A673 (cell line): Measurements from ENCODE around the gene SKAP1.

Experiments
- EZH2 ChIP-seq: fragments of 200-600 bp; sonication (generic); IDR thresholded peaks from 2 replicates; pipeline ENCODE4 v1.6.1; 2017; ENCODE audit warnings: borderline replicate concordance, low read depth, mild to moderate bottlenecking, mixed read lengths, antibody characterized with exemption, low read length; ENCODE audit not compliant: poor library complexity, severe bottlenecking
- TF ChIP-seq, protein P1 (sequence below): fragments of 300-800, 200-600 bp; sonication (generic); conservative IDR thresholded peaks from 2 replicates; pipeline ENCODE4 v1.5.1; 2017; ENCODE audit warnings: low read depth, mild to moderate bottlenecking, antibody characterized with exemption, low read length, moderate library complexity, mixed read lengths

DNA sequence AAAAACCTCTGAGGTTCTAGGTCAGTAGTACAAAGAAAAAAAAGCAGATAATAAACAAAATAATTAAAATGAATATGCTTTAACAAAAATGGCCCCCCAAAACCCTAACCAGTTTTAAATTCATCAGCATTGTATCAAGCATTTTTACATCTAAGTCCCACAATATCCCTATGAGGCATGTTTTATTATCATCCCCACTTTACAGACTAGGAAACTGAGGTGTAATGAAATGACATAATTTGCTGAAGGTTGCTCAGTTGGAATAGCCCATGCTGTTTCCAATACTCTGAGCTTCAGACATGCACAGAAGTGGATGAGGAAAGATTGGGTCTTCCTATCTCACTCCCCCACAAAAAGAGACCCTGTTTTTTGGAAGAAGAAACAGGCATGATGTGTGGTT is 234.1 kb downstream of the SKAP1 start:
- TF ChIP-seq, protein P1, sequence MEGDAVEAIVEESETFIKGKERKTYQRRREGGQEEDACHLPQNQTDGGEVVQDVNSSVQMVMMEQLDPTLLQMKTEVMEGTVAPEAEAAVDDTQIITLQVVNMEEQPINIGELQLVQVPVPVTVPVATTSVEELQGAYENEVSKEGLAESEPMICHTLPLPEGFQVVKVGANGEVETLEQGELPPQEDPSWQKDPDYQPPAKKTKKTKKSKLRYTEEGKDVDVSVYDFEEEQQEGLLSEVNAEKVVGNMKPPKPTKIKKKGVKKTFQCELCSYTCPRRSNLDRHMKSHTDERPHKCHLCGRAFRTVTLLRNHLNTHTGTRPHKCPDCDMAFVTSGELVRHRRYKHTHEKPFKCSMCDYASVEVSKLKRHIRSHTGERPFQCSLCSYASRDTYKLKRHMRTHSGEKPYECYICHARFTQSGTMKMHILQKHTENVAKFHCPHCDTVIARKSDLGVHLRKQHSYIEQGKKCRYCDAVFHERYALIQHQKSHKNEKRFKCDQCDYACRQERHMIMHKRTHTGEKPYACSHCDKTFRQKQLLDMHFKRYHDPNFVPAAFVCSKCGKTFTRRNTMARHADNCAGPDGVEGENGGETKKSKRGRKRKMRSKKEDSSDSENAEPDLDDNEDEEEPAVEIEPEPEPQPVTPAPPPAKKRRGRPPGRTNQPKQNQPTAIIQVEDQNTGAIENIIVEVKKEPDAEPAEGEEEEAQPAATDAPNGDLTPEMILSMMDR, result no peak
- TF ChIP-seq EZH2, result no peak
